B cell (primary cell): ENCODE data around the gene HDAC10. TPM values are rescaled to one million over a fixed set of nuclear protein-coding genes. Genes with fewer than 3 reads are reported as not detected.

ENCODE experiments used
- ATAC-seq: fragments of 200-7000 bp; cut with Tn5 transposase; one replicate; pipeline ENCODE4 v1.10.0; 2021; ENCODE audit warnings: low read depth, mild to moderate bottlenecking, moderate number of reproducible peaks, moderate library complexity
- CTCF ChIA-PET: fragments of 350-600 bp; sonication (Branson Sonifier 250); formaldehyde crosslinking; loops from one replicate; lab custom pipeline; 2021; ENCODE audit warnings: antibody characterized with exemption, inconsistent platforms; lab: Charles Lee
- POLR2A ChIA-PET: fragments of 350-600 bp; sonication (Branson Sonifier 250); formaldehyde crosslinking; loops from one replicate; lab custom pipeline; 2021; ENCODE audit warnings: antibody characterized with exemption; lab: Charles Lee
- DNase-seq: peaks from one replicate; pipeline ENCODE4 v3.0.0; 2013
- H2AFZ ChIP-seq: 2 replicates; pipeline ENCODE4 v1.6.1; 2012; ENCODE audit warnings: mild to moderate bottlenecking, low read depth, low read length; ENCODE audit not compliant: insufficient read depth, poor library complexity, severe bottlenecking
- H3K27ac ChIP-seq, 2 donors: 1 replicate in 1 of 2; 2 replicates in 1 of 2; pipeline ENCODE4 v1.5.1; 2012 to 2013; ENCODE audit warnings: low read length in 2 of 2, mild to moderate bottlenecking in 2 of 2, moderate library complexity in 1 of 2
- H3K27me3 ChIP-seq, 4 experiments: fragments of 200-600 bp in 1 of 4; sonication (generic) in 1 of 4; replicated peaks in 1 of 4; 1 replicate in 2 of 4; 2 replicates in 2 of 4; pipeline versions ENCODE4 v1.6.1 to v1.7.0; 2013 to 2016; ENCODE audit warnings: low read length in 3 of 4, mild to moderate bottlenecking in 2 of 4, mixed read lengths in 1 of 4, moderate library complexity in 1 of 4; ENCODE audit not compliant: insufficient read depth in 4 of 4, control insufficient read depth in 3 of 4; ENCODE audit errors: control extremely low read depth in 1 of 4
- H3K36me3 ChIP-seq, 2 experiments: replicated peaks in 1 of 2; 1 replicate in 1 of 2; 2 replicates in 1 of 2; pipeline versions ENCODE4 v1.6.1 to v1.7.1; 2013; ENCODE audit warnings: low read length in 1 of 2; ENCODE audit not compliant: insufficient read depth in 2 of 2, control insufficient read depth in 1 of 2; ENCODE audit errors: control extremely low read depth in 1 of 2, extremely low read depth in 1 of 2
- H3K4me1 ChIP-seq, 2 donors: fragments of 200-600 bp in 1 of 2; sonication (generic) in 1 of 2; 1 replicate in 1 of 2; 2 replicates in 1 of 2; pipeline versions ENCODE4 v1.5.1 to v1.6.1; 2013 to 2017; ENCODE audit warnings: low read length in 2 of 2; ENCODE audit not compliant: control insufficient read depth in 2 of 2, insufficient read depth in 2 of 2
- H3K4me2 ChIP-seq: replicated peaks from 2 replicates; pipeline ENCODE3; 2012; ENCODE audit warnings: mild to moderate bottlenecking, low read depth, low read length; ENCODE audit not compliant: poor library complexity, severe bottlenecking
- H3K4me3 ChIP-seq, 5 experiments: fragments of 200-600 bp in 1 of 5; sonication (generic) in 1 of 5; 1 replicate in 3 of 5; 2 replicates in 2 of 5; pipeline versions ENCODE4 v1.5.1 to v1.7.0; 2011 to 2016; ENCODE audit warnings: low read length in 4 of 5, mild to moderate bottlenecking in 4 of 5, low read depth in 2 of 5, control low read depth in 1 of 5, moderate library complexity in 1 of 5; ENCODE audit not compliant: insufficient read depth in 1 of 5; ENCODE audit errors: control extremely low read depth in 1 of 5, extremely low read depth in 1 of 5
- H3K79me2 ChIP-seq: fragments of 200-600 bp; sonication (generic); one replicate; pipeline ENCODE4 v1.6.0; 2016; ENCODE audit warnings: low read length; ENCODE audit not compliant: control insufficient read depth, insufficient read depth
- H3K9ac ChIP-seq: fragments of 200-600 bp; sonication (generic); 2 replicates; pipeline ENCODE4 v1.6.1; 2017; ENCODE audit warnings: mild to moderate bottlenecking, low read length, moderate library complexity
- H3K9me3 ChIP-seq, 3 donors: one replicate each; pipeline versions ENCODE4 v1.6.1 to v1.7.1; 2013; ENCODE audit warnings: low read length in 2 of 3; ENCODE audit not compliant: control insufficient read depth in 2 of 3, insufficient read depth in 1 of 3; ENCODE audit errors: control extremely low read depth in 1 of 3
- H4K20me1 ChIP-seq: 2 replicates; pipeline ENCODE4 v1.6.0; 2012; ENCODE audit warnings: mild to moderate bottlenecking, low read length; ENCODE audit not compliant: insufficient read depth, control insufficient read depth, poor library complexity, severe bottlenecking
- H3K27ac Mint-ChIP-seq: one replicate; pipeline ENCODE4 v1.8.0; 2021; ENCODE audit warnings: mixed read lengths
- H3K27me3 Mint-ChIP-seq: one replicate; pipeline ENCODE4 v1.8.0; 2021; ENCODE audit warnings: mixed read lengths
- H3K4me1 Mint-ChIP-seq: one replicate; pipeline ENCODE4 v1.8.0; 2021; ENCODE audit warnings: mixed read lengths
- H3K4me3 Mint-ChIP-seq: one replicate; pipeline ENCODE4 v1.8.0; 2021; ENCODE audit warnings: mixed read lengths
- H3K9me3 Mint-ChIP-seq: one replicate; pipeline ENCODE4 v1.8.0; 2022; ENCODE audit warnings: mixed read lengths; ENCODE audit not compliant: insufficient read depth
- EZH2 ChIP-seq: IDR thresholded peaks from 2 replicates; pipeline ENCODE4 v1.6.1; 2012; ENCODE audit warnings: borderline replicate concordance, low read depth, mild to moderate bottlenecking, moderate library complexity, low read length; ENCODE audit not compliant: insufficient read depth, poor library complexity, severe bottlenecking
- WGBS: methylation state at CpG from one replicate; pipeline ENCODE4 v1.1.5; 2013; ENCODE audit warnings: missing lambda C conversion rate; ENCODE audit not compliant: insufficient coverage; 5-methylcytosine and 5-hydroxymethylcytosine counted together
- intact Hi-C: fragments of 100-400 bp; cut with micrococcal nuclease; formaldehyde crosslinking; loops from one replicate; pipeline ENCODE4 v1.10.0; 2022
- polyA plus RNA-seq: library from polyadenylated mRNA; depleted of rRNA; stranded (reverse); fragments of >200 nt; gene quantifications from 2 replicates; pipeline ENCODE4 v1.2.3, GENCODE V29; 2012
- total RNA-seq, 2 donors: library from RNA; stranded (reverse); fragments of 120-200 nt in 1 of 2; gene quantifications; 1 replicate in 1 of 2; 2 replicates in 1 of 2; pipeline versions ENCODE4 v1.2.3 to v1.2.4, GENCODE V29; 2013 to 2022
- TF ChIP-seq, protein P1 (sequence below): fragments of 200-600 bp; IDR thresholded peaks from one replicate; pipeline ENCODE4 v1.8.0; 2022; ENCODE audit warnings: antibody characterized with exemption, mild to moderate bottlenecking

HDAC10 gene
- total and polyA plus RNA-seq, 2 donors (not counting 1 experiment from before 2014, with no cell fraction given): 136 to 187 TPM

GRCh38 chr22:50202130-50202666, 48.9 kb downstream of the HDAC10 start:
- TF ChIP-seq, protein P1, sequence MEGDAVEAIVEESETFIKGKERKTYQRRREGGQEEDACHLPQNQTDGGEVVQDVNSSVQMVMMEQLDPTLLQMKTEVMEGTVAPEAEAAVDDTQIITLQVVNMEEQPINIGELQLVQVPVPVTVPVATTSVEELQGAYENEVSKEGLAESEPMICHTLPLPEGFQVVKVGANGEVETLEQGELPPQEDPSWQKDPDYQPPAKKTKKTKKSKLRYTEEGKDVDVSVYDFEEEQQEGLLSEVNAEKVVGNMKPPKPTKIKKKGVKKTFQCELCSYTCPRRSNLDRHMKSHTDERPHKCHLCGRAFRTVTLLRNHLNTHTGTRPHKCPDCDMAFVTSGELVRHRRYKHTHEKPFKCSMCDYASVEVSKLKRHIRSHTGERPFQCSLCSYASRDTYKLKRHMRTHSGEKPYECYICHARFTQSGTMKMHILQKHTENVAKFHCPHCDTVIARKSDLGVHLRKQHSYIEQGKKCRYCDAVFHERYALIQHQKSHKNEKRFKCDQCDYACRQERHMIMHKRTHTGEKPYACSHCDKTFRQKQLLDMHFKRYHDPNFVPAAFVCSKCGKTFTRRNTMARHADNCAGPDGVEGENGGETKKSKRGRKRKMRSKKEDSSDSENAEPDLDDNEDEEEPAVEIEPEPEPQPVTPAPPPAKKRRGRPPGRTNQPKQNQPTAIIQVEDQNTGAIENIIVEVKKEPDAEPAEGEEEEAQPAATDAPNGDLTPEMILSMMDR: no peak
- TF ChIP-seq EZH2: no peak
- no peak for ATAC-seq
- H3K36me3 ChIP-seq: peaks cover 8 to 24% of the 10 kb centered on the region in 2 experiments
- Mint-ChIP-seq H3K27ac (peak overlapping the region; percentile 70), H3K9me3 (no peaks in the 10 kb centered on the region), H3K27me3 (no peaks in the 10 kb centered on the region), H3K4me3 (peak overlapping the region; percentile 89), H3K4me1 (peaks cover 35% of the 10 kb centered on the region)
- ChIA-PET CTCF (interaction anchor here (0.8 kb wide), 1 partner anchor 11 kb away, joined by 4 read pairs; no protein-coding TSS in a partner anchor), POLR2A (interaction anchor here (1.0 to 4.1 kb wide), 2 partner anchors 11 to 29 kb away, joined by 3 to 41 read pairs; no protein-coding TSS in a partner anchor)
- peak overlapping the region; percentile 54 for H3K9ac ChIP-seq
- H3K27me3 ChIP-seq: no peaks in the 10 kb centered on the region
- DNase-seq: no peak
- peaks cover 45% of the 10 kb centered on the region for H3K79me2 ChIP-seq
- H3K4me1 ChIP-seq: peaks cover 22 to 28% of the 10 kb centered on the region in 2 donors
- H4K20me1 ChIP-seq: peaks cover 26% of the 10 kb centered on the region
- 81% methylated on average over 5 of the region's 13 CpGs for WGBS
- H3K9me3 ChIP-seq: no peaks in the 10 kb centered on the region
- peak overlapping the region; percentile 60 for H2AFZ ChIP-seq
- H3K27ac ChIP-seq: no peak overlapping the region
- peak overlapping the region; percentile 98 for H3K4me2 ChIP-seq
- intact Hi-C loops: loop anchor here (10.0 kb wide), 1 partner anchor 437 kb away; no protein-coding TSS in a partner anchor
- H3K4me3 ChIP-seq: peak overlapping the region in 4 of 5 experiments; percentile 24 to 80 (median 74)
